Measurements from ENCODE around the gene DPYSL4. TPM values are rescaled to one million over a fixed set of nuclear protein-coding genes. Genes with fewer than 3 reads are reported as not detected.

The DPYSL4 gene
- total RNA-seq, 4 donors from 2014 or later = 1.5 to 5.0 TPM; not detected in 2

DNA sequence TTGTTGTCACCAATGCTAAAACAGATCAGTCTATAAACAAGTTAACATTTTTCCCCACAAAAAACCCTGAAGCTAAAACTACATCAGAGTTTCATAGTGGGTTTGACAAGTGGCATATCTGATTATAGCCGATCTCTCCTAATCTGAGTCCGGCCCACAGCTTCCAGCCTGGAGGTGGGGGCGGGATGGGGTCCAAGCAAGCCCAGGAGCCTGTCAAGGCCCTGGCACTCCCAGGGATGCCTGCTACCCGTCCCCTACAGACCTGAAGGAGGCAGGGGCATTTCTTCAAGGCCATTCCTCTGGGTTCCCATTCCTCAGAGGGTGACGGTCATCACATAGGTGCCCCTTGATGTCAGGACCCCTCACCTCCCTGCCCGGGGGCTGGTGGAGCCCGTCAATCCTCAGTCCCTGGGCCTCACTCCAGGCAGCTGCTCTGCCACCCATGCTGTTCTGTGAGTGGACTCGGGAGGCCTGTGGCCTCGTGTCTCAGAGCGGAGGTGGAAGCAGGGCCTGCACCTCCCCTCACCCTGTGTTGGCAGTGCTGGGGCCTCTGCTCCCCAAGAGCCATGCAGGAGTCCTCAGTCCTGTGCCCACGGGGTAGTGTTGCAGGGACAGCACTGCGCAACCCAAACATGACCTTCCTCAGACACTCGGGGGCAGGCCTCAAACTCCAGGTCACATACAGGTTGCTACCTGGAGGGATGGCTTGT is 8.8 kb downstream of the DPYSL4 start:
- TF ChIP-seq, protein P1, sequence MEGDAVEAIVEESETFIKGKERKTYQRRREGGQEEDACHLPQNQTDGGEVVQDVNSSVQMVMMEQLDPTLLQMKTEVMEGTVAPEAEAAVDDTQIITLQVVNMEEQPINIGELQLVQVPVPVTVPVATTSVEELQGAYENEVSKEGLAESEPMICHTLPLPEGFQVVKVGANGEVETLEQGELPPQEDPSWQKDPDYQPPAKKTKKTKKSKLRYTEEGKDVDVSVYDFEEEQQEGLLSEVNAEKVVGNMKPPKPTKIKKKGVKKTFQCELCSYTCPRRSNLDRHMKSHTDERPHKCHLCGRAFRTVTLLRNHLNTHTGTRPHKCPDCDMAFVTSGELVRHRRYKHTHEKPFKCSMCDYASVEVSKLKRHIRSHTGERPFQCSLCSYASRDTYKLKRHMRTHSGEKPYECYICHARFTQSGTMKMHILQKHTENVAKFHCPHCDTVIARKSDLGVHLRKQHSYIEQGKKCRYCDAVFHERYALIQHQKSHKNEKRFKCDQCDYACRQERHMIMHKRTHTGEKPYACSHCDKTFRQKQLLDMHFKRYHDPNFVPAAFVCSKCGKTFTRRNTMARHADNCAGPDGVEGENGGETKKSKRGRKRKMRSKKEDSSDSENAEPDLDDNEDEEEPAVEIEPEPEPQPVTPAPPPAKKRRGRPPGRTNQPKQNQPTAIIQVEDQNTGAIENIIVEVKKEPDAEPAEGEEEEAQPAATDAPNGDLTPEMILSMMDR (IDR thresholded peaks at IDR 0.05) = no peak
- TF ChIP-seq POLR2A (IDR thresholded peaks at IDR 0.05) = no peak
- DNase-seq = no peak
- Histone ChIP-seq H3K27me3 (no peaks in the 10 kb centered on the region), H3K4me3 (no peak overlapping the region), H3K4me1 (no peaks in the 10 kb centered on the region), H3K9me3 (no peaks in the 10 kb centered on the region), H3K27ac (no peak overlapping the region), H3K36me3 (no peaks in the 10 kb centered on the region)
- intact Hi-C loops (cut with DNase I; ENCODE audit: low total_unique reads) = no loop called here

DNA sequence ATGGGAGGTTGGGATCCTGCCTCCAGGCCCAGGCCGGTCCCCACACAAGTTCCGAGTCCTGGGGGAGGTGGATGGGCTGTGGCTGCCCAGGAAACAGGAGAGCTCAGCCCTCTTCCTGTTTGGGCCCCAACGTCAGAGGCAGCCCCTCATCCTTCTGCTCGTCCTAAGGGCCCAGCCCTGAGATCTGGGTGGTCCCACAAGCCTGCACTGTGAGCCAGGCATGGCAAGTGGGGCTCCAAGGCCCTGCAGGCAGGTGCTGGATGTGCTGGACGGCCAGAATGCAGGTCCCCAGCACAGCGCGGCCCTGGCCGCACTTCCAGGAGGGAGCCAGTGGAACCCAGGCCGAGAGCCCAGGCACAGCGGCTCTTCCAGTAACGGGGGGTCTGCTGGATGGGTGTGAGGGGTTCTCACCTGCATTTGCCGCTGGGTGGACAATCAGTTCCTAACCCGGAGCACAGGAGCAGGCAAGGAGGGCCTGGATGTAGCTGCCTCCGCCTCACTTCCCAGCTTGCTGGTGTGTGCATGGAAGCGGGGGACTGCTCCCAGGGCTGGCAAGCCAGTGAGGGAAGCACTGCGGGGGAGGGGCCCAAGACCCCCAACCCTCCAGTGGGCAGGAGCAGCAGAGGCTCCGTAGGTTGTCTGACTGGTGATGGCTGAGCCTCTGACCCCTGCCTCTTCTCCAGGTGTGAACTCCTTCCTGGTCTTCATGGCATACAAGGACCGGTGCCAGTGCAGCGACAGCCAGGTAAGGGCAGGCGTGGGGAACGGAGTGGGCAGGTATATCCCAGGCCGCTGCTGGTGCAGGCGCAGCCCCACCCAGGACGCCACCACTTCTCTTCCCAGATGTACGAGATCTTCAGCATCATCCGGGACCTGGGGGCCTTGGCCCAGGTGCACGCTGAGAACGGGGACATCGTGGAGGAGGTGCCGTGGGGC is 9.7 kb downstream of the DPYSL4 start:
- H3K27me3 ChIP-seq = no peaks in the 10 kb centered on the region
- no peaks in the 10 kb centered on the region for H3K36me3 ChIP-seq
- H3K9me3 ChIP-seq = no peaks in the 10 kb centered on the region
- H3K4me3 ChIP-seq = no peak overlapping the region
- TF ChIP-seq, protein P1 (IDR thresholded peaks at IDR 0.05) = no peak
- intact Hi-C loops (cut with DNase I; ENCODE audit: low total_unique reads) = no loop called here
- no peak for DNase-seq
- no peaks in the 10 kb centered on the region for H3K4me1 ChIP-seq
- H3K27ac ChIP-seq = no peak overlapping the region

DNA sequence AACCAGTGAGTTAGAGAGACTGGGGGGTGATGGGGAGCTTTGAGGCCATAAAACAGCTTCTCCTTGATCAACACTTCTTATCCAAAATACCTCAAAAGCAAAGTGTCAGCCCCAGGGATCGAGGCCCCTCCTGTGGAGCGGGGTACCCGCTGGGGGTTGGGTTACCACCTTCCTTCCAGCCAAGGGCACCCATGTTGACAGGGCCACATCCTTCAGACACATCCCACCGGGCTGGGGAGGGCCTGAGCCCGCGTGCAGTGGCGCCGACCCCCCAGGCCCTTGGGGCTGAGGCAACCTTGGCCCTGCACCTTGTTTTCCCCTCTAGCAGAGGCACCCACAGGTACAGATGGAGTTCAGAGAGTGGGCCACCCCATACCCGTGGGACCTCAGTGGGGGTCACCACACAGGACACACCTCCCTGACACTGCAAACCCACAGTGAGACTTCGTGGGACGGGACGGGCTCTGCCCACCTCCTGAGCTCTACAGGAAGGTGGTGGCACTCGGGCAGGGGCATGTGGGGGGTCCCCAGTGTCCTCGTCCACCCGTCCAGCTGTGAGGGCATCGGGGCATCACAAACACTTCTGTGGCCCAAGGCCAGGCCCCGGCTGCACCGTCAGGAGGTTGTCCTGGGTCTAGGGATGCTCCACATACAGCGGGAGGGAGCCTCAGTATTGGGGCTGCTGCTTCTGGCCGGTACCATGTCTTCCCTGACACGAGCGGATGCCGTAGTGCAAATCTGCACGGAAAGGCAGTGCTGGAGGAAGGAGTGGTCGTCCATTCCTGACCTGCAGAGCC is 10.7 kb downstream of the DPYSL4 start:
- Histone ChIP-seq H3K27ac (no peak overlapping the region), H3K4me1 (no peaks in the 10 kb centered on the region), H3K9me3 (no peaks in the 10 kb centered on the region), H3K27me3 (no peaks in the 10 kb centered on the region), H3K36me3 (no peaks in the 10 kb centered on the region), H3K4me3 (no peak overlapping the region)
- TF ChIP-seq POLR2A (IDR thresholded peaks at IDR 0.05) = no peak
- TF ChIP-seq, protein P1 (IDR thresholded peaks at IDR 0.05) = no peak
- intact Hi-C loops (cut with DNase I; ENCODE audit: low total_unique reads) = no loop called here
- no peak for DNase-seq

DNA sequence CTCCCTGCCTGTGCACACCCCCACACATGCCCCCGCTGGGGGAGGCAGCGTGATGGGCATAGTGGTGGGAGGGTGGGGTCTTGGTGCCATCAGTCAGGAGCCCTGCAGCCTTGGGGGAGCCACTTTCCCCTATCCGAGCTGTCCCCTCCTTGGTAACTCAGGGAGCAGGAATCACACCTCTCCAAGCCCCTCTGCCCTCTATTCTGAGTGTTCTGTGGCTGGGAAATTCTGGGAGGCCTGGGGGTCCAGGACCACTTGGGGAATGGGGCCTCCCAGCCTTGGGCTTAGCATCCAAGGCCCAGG is 11.3 kb downstream of the DPYSL4 start:
- Histone ChIP-seq H3K9me3 (no peaks in the 10 kb centered on the region), H3K27ac (no peak overlapping the region), H3K4me3 (no peak overlapping the region), H3K36me3 (no peaks in the 10 kb centered on the region), H3K4me1 (no peaks in the 10 kb centered on the region), H3K27me3 (no peaks in the 10 kb centered on the region)
- TF ChIP-seq, protein P1 (IDR thresholded peaks at IDR 0.05) = no peak
- TF ChIP-seq POLR2A (IDR thresholded peaks at IDR 0.05) = no peak
- intact Hi-C loops (cut with DNase I; ENCODE audit: low total_unique reads) = no loop called here
- DNase-seq = no peak
